GM21737 (cell line): Measurements from ENCODE around the gene HNRNPH1.
"Not testable (repeated sequence)": the region's sequence is repeated elsewhere in the genome, so short reads cannot be mapped to it uniquely, and the experiment has no call there.

Source experiments
- ATAC-seq: cut with Tn5 transposase; IDR thresholded peaks from one replicate; pipeline ENCODE4 v1.9.1; 2021; ENCODE audit warnings: mild to moderate bottlenecking, moderate library complexity; ENCODE audit not compliant: unreplicated experiment

The HNRNPH1 gene

DNA sequence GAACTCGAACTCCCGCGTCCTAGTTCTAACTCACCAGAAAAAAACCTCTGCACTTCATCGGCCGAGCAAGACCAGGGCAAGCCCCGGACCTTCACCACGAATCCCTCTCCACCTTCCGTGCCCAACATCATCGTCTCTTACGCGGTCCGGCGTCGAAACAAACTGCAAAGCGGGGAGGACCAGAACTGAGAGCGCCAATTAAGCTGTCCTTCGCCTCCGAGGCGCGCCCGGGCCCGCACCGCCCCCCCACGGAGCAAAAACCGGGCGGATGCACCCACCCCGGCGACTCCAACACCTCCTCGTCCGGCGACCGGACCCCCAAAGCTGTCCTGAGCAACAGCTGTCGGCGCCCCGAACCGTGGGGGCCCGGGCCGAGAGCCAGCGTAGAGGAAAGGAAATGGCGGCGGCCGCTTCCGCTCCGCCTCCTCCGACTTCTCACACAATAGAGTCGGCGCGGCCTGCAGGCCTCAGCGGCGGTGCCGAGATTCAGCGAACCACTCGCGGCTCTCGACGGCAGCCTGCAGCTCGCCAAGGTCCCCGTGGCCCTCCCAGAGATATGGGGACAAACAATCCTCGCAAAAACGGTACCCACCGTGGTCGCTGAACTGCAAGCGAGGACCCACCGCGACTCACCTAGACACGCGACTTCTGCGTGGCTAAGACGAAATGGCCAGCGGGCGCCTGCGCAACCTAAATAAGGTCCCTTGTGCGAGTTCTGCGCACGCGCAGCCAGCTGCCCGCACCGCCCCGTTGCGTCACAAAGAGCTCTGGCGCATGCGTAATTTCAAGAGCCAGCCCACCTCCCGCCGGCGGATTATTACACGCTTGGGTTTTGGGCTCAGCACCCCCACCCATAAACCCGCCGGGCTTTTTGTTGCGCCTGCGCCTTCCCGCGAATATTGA is at the start of gene HNRNPH1:
TSS of gene HNRNPH1 (minus strand) at position 669 of the 903 bp plus-strand sequence. CDS start at position 131, 538 bp downstream.
- peak; percentile 74 for ATAC-seq

DNA sequence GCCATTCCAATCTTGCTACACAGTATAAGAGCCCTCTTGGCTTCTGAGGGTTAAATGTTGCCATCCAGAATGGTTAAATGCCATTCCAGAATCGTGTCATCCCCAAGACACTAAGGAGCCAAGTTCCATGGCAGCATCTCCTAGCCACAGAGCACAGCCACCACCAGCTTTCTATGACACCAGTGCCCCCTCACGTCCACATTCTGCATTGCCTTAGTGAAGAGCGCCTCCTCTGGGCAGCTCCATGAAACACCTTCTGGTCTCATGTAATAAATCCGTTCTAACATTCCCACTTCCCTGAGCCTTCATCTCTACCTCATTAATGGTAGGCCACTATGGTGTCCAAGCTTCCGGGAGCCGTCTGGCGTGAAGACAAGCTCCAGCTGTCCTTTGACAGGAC is 44.9 kb upstream of the HNRNPH1 start:
- ATAC-seq: peak; percentile 59

DNA sequence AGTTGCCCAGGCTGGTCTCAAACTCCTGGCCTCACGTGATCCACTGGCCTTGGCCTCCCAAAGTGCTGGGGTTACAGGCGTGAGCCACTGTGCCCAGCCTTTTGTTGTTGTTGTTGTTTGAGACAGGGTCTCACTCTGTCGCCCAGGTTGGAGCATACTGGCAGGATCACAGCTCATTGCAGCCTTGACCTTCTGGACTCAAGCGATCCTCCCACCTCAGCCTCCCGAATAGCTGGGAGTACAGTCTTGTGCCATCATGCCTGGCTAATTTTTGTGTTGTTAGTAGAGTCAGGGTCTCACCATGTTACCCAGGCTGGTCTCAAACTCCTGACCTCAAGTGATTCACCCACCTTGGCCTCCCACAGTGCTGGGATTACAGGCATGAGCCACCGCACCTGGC is 38.2 kb upstream of the HNRNPH1 start:
- not testable (repeated sequence) for ATAC-seq

DNA sequence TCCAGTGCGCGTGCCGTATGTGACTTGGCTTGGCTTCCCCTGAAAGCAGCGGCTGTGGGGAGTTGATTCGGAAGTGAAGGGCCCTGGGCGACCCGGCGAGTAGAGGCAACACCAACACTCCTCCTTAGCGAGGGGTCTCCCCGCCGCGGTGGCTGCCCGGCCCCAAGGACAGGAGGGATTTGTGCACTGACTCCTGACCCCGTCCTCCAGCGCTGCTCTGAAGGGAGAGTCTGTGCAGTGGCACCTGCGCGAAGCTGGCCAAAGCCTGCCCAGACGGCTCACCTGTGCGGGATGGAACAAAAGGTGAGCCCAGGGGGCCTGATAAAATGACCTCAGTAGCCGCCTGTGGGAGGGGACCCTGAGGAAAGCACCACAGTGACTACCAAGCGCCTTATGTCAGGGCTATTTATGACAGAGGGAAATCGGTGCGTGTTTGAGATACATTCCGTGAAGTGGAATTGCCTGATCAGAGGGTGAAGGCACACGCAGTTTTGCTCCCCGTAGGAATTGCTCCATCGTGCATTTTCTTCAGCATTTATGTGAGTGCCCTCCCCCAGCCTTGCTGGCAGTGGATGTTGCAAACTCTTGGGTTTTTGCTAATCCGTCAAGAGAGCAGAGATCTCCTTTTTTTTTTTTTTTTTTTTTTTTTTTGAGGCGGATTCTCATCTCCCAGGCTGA is 34.8 kb upstream of the HNRNPH1 start:
- ATAC-seq: peak; percentile 50

- peak; percentile 86 for ATAC-seq
Observed at GRCh38 chr5:179657302-179658178, 34.1 kb upstream of the HNRNPH1 start.

DNA sequence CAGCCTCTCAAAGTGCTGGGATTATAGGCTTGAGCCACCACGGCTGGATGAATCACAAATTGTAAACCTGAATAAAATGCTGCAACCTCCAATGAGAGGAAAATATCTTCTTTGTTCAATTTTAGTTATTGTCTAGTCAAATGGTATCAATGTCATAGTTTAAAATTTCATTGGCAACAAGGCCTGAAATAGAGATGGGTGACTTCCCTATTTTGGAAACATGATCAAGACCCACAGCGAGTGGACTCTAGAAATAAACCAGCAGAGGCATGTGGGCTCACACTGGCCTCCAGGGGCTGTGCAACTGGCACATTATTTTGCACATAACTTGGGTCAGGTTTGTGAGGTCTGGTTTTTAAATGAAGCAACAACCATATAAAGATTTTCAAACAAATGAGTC is 29.7 kb upstream of the HNRNPH1 start:
- ATAC-seq: not testable (repeated sequence)

DNA sequence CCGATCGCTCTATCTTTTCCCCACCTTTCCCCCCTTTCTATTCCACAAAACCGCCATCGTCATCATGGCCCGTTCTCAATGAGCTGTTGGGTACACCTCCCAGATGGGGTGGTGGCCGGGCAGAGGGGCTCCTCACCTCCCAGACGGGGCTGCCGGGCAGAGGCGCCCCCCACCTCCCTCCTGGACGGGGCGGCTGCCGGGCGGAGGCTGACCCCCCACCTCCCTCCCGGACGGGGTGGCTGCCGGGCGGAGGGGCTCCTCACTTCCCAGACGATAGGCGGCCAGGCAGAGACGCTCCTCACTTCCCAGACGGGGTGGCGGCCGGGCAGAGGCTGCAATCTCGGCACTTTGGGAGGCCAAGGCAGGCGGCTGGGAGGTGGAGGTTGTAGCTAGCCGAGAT is 26.8 kb upstream of the HNRNPH1 start:
- not testable (repeated sequence) for ATAC-seq

GRCh38 chr5:179649166-179649703 is 25.8 kb upstream of the HNRNPH1 start:
- not testable (repeated sequence) for ATAC-seq

- no peak for ATAC-seq
Observed at GRCh38 chr5:179648410-179648809, 24.9 kb upstream of the HNRNPH1 start.

GRCh38 chr5:179644766-179645165 is 21.3 kb upstream of the HNRNPH1 start:
- ATAC-seq: not testable (repeated sequence)

DNA sequence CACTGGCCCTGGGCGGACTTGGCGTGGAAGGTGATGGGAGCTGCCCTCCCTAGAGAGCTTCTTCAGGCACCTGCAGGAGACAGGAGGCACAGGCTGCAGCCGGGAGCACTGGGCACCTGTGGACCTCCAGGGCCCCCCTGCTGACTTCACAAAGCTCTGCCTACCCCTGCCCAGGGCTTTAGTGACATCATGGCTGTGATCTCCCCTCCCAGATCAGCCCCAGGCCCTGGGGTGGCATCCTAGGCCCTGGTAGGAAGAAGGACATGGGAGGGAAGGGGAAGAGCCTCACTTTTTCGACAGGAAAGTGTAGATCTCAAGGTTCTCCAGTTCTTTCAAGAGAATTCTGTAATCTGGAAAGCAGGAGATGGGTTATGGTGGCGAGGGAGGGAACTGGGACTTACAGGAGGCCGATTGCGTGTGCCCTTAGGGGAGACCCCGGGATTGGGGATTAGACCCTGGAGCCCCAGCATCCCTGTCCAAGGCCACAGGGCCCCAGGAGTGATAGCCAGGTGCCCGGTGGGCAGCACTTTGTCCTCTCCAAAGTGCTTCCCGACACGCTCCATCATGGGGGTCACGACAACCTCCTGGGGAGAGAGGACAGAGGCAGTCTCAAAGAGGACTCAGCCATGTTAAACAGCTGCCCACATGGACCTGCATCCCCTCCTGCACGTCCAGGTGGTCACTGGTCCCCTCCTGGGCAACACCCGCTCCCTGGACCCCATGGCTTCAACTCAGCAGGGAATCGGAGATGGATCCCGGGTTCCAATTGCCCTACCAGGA is 19.9 kb upstream of the HNRNPH1 start:
- ATAC-seq: not testable (repeated sequence)

DNA sequence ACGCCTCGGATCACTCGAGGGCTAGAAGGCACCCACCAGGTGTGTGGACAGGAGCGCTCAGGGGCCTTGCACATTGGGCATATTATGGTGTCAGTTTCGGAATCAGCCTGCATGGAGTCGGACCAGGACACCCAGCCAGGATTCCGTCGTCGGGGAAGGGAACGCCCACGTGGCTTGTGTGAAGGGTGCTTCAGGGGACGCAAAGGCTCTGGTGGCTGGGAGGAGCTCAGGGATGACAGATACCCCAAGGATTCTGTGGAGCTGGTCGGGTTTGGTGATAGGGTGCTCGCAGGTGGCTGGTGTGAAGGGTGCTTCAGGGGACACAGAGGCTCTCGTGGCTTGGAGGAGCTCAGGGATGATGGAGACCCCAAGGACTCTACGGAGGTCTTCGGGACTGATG is 19.2 kb upstream of the HNRNPH1 start:
- not testable (repeated sequence) for ATAC-seq

- not testable (repeated sequence) for ATAC-seq
Observed at GRCh38 chr5:179641745-179642144, 18.3 kb upstream of the HNRNPH1 start.

- ATAC-seq: not testable (repeated sequence)
Observed at GRCh38 chr5:179639296-179639695, 15.8 kb upstream of the HNRNPH1 start.

DNA sequence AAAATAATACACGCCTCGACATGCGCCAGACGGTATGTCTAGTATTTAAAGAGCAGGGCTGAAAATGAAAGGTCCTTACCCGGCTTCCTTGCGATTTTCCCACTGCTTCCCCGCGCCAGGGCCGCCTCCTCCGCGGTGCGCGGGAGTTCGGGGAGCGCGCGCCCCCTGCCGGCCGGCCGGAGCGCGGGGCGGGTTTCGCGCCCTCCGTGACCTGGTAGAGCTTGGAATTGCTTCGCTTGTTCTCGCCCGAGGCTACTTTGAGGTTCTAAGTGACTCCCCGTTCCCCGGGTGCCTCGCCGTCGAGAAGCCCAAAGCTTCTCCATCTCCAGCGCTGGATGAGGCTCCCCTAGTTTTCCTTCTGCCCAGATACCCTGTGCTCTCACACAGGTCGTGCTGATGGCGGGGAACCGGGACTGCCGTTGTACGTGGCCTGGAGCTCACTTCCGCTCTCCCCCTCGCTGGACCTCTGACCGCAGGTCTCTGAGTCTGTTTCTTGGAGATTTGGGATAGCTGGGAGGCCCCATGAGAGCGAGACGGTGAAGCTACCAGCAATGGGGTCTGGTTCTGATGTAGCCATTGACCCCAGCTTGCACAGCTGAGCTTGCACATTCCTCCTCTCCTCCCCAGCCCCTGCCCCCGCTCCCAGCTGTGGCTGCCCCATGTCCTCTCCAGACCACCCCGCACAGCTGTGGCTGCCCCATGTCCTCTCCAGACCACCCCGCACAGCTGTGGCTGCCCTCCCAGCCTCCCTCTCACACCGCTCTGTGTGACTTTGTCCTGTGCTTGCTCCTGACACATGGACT is 11.1 kb upstream of the HNRNPH1 start:
- ATAC-seq: peak; percentile 91

DNA sequence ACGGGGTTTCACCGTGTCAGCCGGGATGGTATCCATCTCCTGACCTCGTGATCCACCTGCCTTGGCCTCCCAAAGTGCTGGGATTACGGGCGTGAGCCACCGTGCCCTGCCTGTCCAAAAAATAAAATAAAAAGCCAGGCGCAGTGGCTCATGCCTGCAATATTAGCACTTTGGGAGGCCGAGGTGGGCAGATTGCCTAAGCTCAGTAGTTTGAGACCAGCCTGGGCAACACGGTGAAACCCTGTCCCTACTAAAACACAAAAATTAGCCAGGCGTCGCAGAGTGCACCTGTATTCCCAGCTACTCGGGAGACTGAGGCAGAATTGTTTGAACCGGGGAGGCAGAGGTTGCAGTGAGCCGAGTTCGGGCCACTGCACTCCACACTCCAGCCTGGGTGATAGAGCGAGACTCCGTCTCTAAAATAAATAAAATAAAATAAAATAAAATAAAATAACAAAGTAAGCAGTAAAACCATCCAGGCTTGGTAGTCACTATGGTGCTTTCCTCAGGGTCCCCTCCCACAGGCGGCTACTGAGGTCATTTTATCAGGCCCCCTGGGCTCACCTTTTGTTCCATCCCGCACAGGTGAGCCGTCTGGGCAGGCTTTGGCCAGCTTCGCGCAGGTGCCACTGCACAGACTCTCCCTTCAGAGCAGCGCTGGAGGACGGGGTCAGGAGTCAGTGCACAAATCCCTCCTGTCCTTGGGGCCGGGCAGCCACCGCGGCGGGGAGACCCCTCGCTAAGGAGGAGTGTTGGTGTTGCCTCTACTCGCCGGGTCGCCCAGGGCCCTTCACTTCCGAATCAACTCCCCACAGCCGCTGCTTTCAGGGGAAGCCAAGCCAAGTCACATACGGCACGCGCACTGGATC is 10.3 kb upstream of the HNRNPH1 start:
- ATAC-seq: peak; percentile 56

- ATAC-seq: no peak
Observed at GRCh38 chr5:179624841-179625271, 1.4 kb upstream of the HNRNPH1 start.
